Bronchus fibroblast of lung (primary cell): Measurements from ENCODE around the gene RPL14. TPM values are rescaled to one million over a fixed set of nuclear protein-coding genes. Genes with fewer than 3 reads are reported as not detected.

Source experiments
- total RNA-seq: library from RNA; depleted of rRNA; stranded (reverse); fragments of >200 nt; gene quantifications from 2 replicates; pipeline ENCODE4 v1.2.3, GENCODE V29; 2015

RPL14 gene
- total RNA-seq = 421 and 451 TPM in 2 replicates

GRCh38 chr3:40456940-40457823 lies at the start of gene RPL14:
RPL14 (plus strand) TSS chr3:40457339; CDS start chr3:40457472, 133 bp downstream.

GRCh38 chr3:40476478-40477470 lies 19.6 kb downstream of the RPL14 start, which contains the start of gene ZNF619:
ZNF619 (plus strand) TSS chr3:40477122; CDS start chr3:40477980, 858 bp downstream.

GRCh38 chr3:40505599-40506462 lies 48.7 kb downstream of the RPL14 start, which contains the start of gene ZNF620:
ZNF620 (plus strand) TSS chr3:40506039; CDS start chr3:40506353, 314 bp downstream.

Other genes starting within 250 kb of the RPL14 start
- gene EIF1B, start 147.6 kb upstream of the RPL14 start, total RNA-seq = 11.7 and 14.0 TPM in 2 replicates
- gene ENTPD3, start 70.2 kb upstream of the RPL14 start, total RNA-seq = under 0.01 TPM in 2 replicates
- gene ZNF619, start 19.8 kb downstream of the RPL14 start, total RNA-seq = 2.9 and 4.0 TPM in 2 replicates
- gene ZNF620, start 48.7 kb downstream of the RPL14 start, total RNA-seq = 0.67 and 1.0 TPM in 2 replicates
- 6.8 and 12.8 TPM in 2 replicates for gene ZNF621, start 67.6 kb downstream of the RPL14 start, total RNA-seq